PFSK-1 (cell line): ENCODE results near the gene CERS6.

Experiments used
- FOXP2 ChIP-seq: optimal IDR thresholded peaks from 2 replicates; pipeline ENCODE3; 2011; ENCODE audit warnings: borderline replicate concordance, control low read depth, inconsistent platforms; ENCODE audit not compliant: insufficient read depth; ENCODE audit errors: extremely low read length, extremely low read depth
- POLR2AphosphoS5 ChIP-seq: IDR thresholded peaks from 2 replicates; pipeline ENCODE4 v1.6.1; 2012; ENCODE audit warnings: low read depth, mild to moderate bottlenecking, control low read depth, low read length, moderate library complexity
- SIN3A ChIP-seq: IDR thresholded peaks from 2 replicates; pipeline ENCODE4 v1.6.1; 2012; ENCODE audit warnings: mild to moderate bottlenecking, low read length, moderate library complexity, borderline replicate concordance; ENCODE audit not compliant: insufficient read depth
- TAF1 ChIP-seq: IDR thresholded peaks from 2 replicates; pipeline ENCODE4 v1.6.1; 2012; ENCODE audit warnings: low read length, control low read depth, borderline replicate concordance; ENCODE audit not compliant: insufficient read depth
- TF ChIP-seq, protein P1 (sequence below), 2 experiments: IDR thresholded peaks; 2 replicates each; pipeline versions ENCODE4 v1.6.1 to v1.8.0; 2011 to 2012; ENCODE audit warnings: low read depth in 2 of 2, low read length in 2 of 2, control low read depth in 1 of 2, inconsistent platforms in 1 of 2, mild to moderate bottlenecking in 1 of 2, moderate library complexity in 1 of 2; ENCODE audit not compliant: insufficient read depth in 1 of 2

DNA sequence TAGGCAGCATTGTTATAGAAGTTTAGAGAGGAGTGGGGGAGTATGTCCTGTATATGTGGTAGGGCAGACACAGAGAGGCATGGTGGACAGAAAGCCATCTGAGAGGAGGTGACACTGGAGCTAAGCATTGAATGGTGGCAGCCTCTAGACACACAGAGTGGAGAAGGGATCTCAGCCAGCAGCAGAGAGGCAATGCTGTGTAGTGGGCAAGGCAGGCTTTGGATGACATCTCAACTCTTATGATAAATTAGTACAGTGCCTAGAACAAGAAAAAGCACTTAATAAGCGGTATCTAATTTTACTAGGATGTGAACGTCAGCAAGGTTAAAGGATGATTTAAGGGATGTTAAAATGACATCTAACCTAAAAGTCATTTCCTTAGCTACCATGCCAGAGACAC is 22.5 kb upstream of the CERS6 start:
- TF ChIP-seq, protein P1, sequence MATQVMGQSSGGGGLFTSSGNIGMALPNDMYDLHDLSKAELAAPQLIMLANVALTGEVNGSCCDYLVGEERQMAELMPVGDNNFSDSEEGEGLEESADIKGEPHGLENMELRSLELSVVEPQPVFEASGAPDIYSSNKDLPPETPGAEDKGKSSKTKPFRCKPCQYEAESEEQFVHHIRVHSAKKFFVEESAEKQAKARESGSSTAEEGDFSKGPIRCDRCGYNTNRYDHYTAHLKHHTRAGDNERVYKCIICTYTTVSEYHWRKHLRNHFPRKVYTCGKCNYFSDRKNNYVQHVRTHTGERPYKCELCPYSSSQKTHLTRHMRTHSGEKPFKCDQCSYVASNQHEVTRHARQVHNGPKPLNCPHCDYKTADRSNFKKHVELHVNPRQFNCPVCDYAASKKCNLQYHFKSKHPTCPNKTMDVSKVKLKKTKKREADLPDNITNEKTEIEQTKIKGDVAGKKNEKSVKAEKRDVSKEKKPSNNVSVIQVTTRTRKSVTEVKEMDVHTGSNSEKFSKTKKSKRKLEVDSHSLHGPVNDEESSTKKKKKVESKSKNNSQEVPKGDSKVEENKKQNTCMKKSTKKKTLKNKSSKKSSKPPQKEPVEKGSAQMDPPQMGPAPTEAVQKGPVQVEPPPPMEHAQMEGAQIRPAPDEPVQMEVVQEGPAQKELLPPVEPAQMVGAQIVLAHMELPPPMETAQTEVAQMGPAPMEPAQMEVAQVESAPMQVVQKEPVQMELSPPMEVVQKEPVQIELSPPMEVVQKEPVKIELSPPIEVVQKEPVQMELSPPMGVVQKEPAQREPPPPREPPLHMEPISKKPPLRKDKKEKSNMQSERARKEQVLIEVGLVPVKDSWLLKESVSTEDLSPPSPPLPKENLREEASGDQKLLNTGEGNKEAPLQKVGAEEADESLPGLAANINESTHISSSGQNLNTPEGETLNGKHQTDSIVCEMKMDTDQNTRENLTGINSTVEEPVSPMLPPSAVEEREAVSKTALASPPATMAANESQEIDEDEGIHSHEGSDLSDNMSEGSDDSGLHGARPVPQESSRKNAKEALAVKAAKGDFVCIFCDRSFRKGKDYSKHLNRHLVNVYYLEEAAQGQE (IDR thresholded peaks at IDR 0.05; ENCODE audit: insufficient read depth in 1 of 2, low read depth in 2 of 2, low read length in 2 of 2) = no peak
- no peak for TF ChIP-seq TAF1
- no peak for TF ChIP-seq POLR2AphosphoS5
- TF ChIP-seq SIN3A = no peak
- no peak for TF ChIP-seq FOXP2
